GM19372 (cell line): ENCODE measurements around the gene CYP21A2.
"Not testable (repeated sequence)": the region's sequence is repeated elsewhere in the genome, so short reads cannot be mapped to it uniquely, and the experiment has no call there.

Source experiments
- ATAC-seq: cut with Tn5 transposase; IDR thresholded peaks from one replicate; pipeline ENCODE4 v1.9.1; 2021; ENCODE audit warnings: mild to moderate bottlenecking, low read depth, moderate library complexity; ENCODE audit not compliant: unreplicated experiment

CYP21A2 gene

GRCh38 chr6:32037598-32038524 lies at the start of gene CYP21A2:
Gene CYP21A2, plus strand, starts transcription at chr6:32038415. Its CDS starts 8 bp downstream, at chr6:32038423.
- not testable (repeated sequence) for ATAC-seq

GRCh38 chr6:31989363-31989762 lies 48.9 kb upstream of the CYP21A2 start:
- not testable (repeated sequence) for ATAC-seq

GRCh38 chr6:31994421-31994820 lies 43.8 kb upstream of the CYP21A2 start:
- ATAC-seq: not testable (repeated sequence)

- not testable (repeated sequence) for ATAC-seq
Observed at GRCh38 chr6:31996385-31996784, 41.8 kb upstream of the CYP21A2 start.

GRCh38 chr6:32002546-32003268 lies 35.5 kb upstream of the CYP21A2 start:
- ATAC-seq: not testable (repeated sequence)

GRCh38 chr6:32003301-32003700 lies 34.9 kb upstream of the CYP21A2 start:
- ATAC-seq: not testable (repeated sequence)

GRCh38 chr6:32004393-32004792 lies 33.8 kb upstream of the CYP21A2 start:
- ATAC-seq: not testable (repeated sequence)

GRCh38 chr6:32004864-32005537 lies 33.2 kb upstream of the CYP21A2 start:
- ATAC-seq: not testable (repeated sequence)

GRCh38 chr6:32005538-32005880 lies 32.7 kb upstream of the CYP21A2 start:
- ATAC-seq: not testable (repeated sequence)

GRCh38 chr6:32005991-32006529 lies 32.2 kb upstream of the CYP21A2 start:
- not testable (repeated sequence) for ATAC-seq

GRCh38 chr6:32007086-32007485 lies 31.1 kb upstream of the CYP21A2 start:
- not testable (repeated sequence) for ATAC-seq

- ATAC-seq: not testable (repeated sequence)
Observed at GRCh38 chr6:32008037-32008436, 30.2 kb upstream of the CYP21A2 start.

- ATAC-seq: not testable (repeated sequence)
Observed at GRCh38 chr6:32008616-32009015, 29.6 kb upstream of the CYP21A2 start.

GRCh38 chr6:32009537-32009936 lies 28.7 kb upstream of the CYP21A2 start:
- ATAC-seq: not testable (repeated sequence)

- ATAC-seq: not testable (repeated sequence)
Observed at GRCh38 chr6:32010856-32011530, 27.2 kb upstream of the CYP21A2 start.

- ATAC-seq: not testable (repeated sequence)
Observed at GRCh38 chr6:32012941-32013617, 25.1 kb upstream of the CYP21A2 start.

- ATAC-seq: not testable (repeated sequence)
Observed at GRCh38 chr6:32013738-32014137, 24.5 kb upstream of the CYP21A2 start.

- not testable (repeated sequence) for ATAC-seq
Observed at GRCh38 chr6:32014547-32014946, 23.7 kb upstream of the CYP21A2 start, which contains the start of gene C4B. Gene C4B, plus strand, starts transcription at chr6:32014795. Its CDS starts 51 bp downstream, at chr6:32014846.

GRCh38 chr6:32022100-32022499 lies 16.1 kb upstream of the CYP21A2 start:
- ATAC-seq: not testable (repeated sequence)
